PC-3 (cell line): ENCODE data around the gene IL1RAPL2.

Experiments
- EZH2 ChIP-seq: fragments of 300-600 bp; sonication (generic); IDR thresholded peaks from one replicate; pipeline ENCODE4 v1.6.1; 2017; ENCODE audit warnings: antibody characterized with exemption, mild to moderate bottlenecking, low read length; ENCODE audit not compliant: unreplicated experiment
- EZH2phosphoT487 ChIP-seq: fragments of 300-600 bp; sonication (generic); IDR thresholded peaks from 2 replicates; pipeline ENCODE4 v1.6.1; 2018; ENCODE audit warnings: mild to moderate bottlenecking, antibody characterized with exemption, low read length, borderline replicate concordance

DNA sequence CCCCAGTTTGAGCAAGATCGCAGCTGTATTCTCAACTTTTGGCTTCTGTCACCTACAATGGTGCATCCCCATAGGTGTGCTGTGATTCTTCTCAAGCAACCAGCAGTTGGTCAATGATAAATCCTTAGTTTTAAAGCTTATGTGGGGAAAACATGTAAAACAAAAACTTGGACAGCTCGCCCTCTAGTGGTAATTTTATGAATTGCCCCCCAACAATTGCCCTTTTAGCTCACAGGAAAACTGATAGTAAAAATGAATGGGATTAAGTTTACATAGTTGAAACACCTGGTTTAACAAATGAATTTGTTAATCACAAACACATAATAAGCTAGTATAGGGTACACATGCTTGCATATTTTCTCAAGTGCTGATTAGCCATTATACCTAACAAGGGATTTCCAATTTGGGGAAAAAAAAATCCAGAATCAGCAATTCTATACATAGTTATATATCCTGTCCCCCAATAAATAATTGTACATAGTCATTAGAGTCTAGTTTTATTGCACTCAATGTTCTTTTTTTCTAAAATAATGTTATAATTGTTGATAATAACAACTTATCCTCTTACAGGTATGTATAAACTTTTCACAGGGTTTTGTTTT, 624.4 kb downstream of the IL1RAPL2 start:
- TF ChIP-seq EZH2 = no peak
- TF ChIP-seq EZH2phosphoT487 = no peak
